Measurements from ENCODE around the gene ATG9A.

The ATG9A gene

GRCh38 chr2:219198974-219199373 is 30.5 kb downstream of the ATG9A start:
- no peak overlapping the region for H3K4me3 ChIP-seq (ENCODE audit: low read length)
- H3F3A ChIP-seq (ENCODE audit: control insufficient read depth, insufficient read depth): no peaks in the 10 kb centered on the region; the same call in 1 of the 2 replicates
- H3K4me2 ChIP-seq (ENCODE audit: low read length): no peak overlapping the region
- H3K9me2 ChIP-seq (replicated peaks; ENCODE audit: control insufficient read depth, low read length): no peaks in the 10 kb centered on the region
- no peaks in the 10 kb centered on the region for H3K36me3 ChIP-seq (ENCODE audit: control insufficient read depth, low read length)
- no peaks in the 10 kb centered on the region for H3K9me3 ChIP-seq (ENCODE audit: control insufficient read depth, insufficient read depth, low read length)
- no peaks in the 10 kb centered on the region for H3K79me2 ChIP-seq (ENCODE audit: control insufficient read depth, low read length)
- H3K27ac ChIP-seq (ENCODE audit: low read depth, low read length): no peak overlapping the region
- peaks cover 6% of the 10 kb centered on the region; the same call in 1 of the 2 replicates for H3K4me1 ChIP-seq (ENCODE audit: control insufficient read depth, low read length)
- no peaks in the 10 kb centered on the region for H4K20me1 ChIP-seq (ENCODE audit: control insufficient read depth, insufficient read depth, low read depth, low read length)
- TF ChIP-seq EZH2phosphoT487 (IDR thresholded peaks at IDR 0.05; ENCODE audit: borderline replicate concordance, low read length) (no peak), CTCF (IDR thresholded peaks at IDR 0.05; ENCODE audit: low read depth, low read length, poor library complexity, severe bottlenecking) (no peak)
- peaks cover 8% of the 10 kb centered on the region; the same call in 1 of the 2 replicates for H3K27me3 ChIP-seq (ENCODE audit: control insufficient read depth, low read length)

- H3K79me2 ChIP-seq (ENCODE audit: control insufficient read depth, low read length): no peaks in the 10 kb centered on the region
- no peaks in the 10 kb centered on the region for H4K20me1 ChIP-seq (ENCODE audit: control insufficient read depth, insufficient read depth, low read depth, low read length)
- H3K9me2 ChIP-seq (replicated peaks; ENCODE audit: control insufficient read depth, low read length): no peaks in the 10 kb centered on the region
- H3K36me3 ChIP-seq (ENCODE audit: control insufficient read depth, low read length): no peaks in the 10 kb centered on the region
- no peak overlapping the region for H3K4me2 ChIP-seq (ENCODE audit: low read length)
- H3K27ac ChIP-seq (ENCODE audit: low read depth, low read length): no peak overlapping the region
- no peaks in the 10 kb centered on the region for H3K9me3 ChIP-seq (ENCODE audit: control insufficient read depth, insufficient read depth, low read length)
- H3K4me1 ChIP-seq (ENCODE audit: control insufficient read depth, low read length): peaks cover 6% of the 10 kb centered on the region; the same call in 1 of the 2 replicates
- no peak overlapping the region for H3K4me3 ChIP-seq (ENCODE audit: low read length)
- no peaks in the 10 kb centered on the region; the same call in 1 of the 2 replicates for H3F3A ChIP-seq (ENCODE audit: control insufficient read depth, insufficient read depth)
- peaks cover 8% of the 10 kb centered on the region; the same call in 1 of the 2 replicates for H3K27me3 ChIP-seq (ENCODE audit: control insufficient read depth, low read length)
- TF ChIP-seq EZH2phosphoT487 (IDR thresholded peaks at IDR 0.05; ENCODE audit: borderline replicate concordance, low read length) (no peak), CTCF (IDR thresholded peaks at IDR 0.05; ENCODE audit: low read depth, low read length, poor library complexity, severe bottlenecking) (no peak)
These were observed 32.0 kb downstream of the ATG9A start for GRCh38 chr2:219197388-219197787.

DNA sequence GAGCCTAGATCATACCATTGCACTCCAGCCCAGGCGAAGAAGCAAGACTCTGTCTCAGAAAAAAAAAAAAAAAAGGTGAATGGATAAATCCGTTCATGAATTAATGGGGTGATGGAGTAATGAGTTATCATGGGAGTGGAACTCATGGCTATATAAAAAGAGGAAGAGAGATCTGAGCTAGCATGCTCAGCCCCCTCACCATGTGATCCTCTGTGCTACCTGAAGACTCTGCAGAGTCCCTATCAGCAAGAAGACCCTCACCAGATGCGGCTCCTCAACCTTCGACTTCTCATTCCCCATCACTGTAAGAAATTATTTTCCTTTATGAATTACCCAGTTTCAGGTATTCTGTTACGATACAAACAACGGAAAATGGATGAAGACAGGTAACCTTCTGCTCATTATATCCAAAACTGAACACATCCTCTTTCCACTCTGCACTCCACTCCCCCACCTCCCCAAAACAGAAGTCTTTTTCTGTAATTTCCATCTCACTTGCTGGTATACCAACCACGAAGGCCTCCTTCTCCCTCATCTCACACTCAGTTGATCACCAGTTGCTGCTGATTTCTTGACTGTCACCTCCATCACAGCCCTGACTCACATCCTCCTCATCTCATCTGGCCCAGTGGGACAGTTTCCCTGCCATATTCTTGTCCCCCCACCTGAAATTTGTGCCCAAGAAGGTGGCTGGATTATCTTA is 42.5 kb downstream of the ATG9A start:
- H3F3A ChIP-seq (ENCODE audit: control insufficient read depth, insufficient read depth): 0 out of 2 replicates have a peak, but pooled peaks cover 4% of the 10 kb centered on the region
- no peak overlapping the region for H3K4me2 ChIP-seq (ENCODE audit: low read length)
- TF ChIP-seq CTCF (IDR thresholded peaks at IDR 0.05; ENCODE audit: low read depth, low read length, poor library complexity, severe bottlenecking) (no peak), EZH2phosphoT487 (IDR thresholded peaks at IDR 0.05; ENCODE audit: borderline replicate concordance, low read length) (no peak)
- peaks cover 34% of the 10 kb centered on the region for H3K36me3 ChIP-seq (ENCODE audit: control insufficient read depth, low read length)
- H3K27me3 ChIP-seq (ENCODE audit: control insufficient read depth, low read length): no peaks in the 10 kb centered on the region
- no peak overlapping the region for H3K27ac ChIP-seq (ENCODE audit: low read depth, low read length)
- H3K4me1 ChIP-seq (ENCODE audit: control insufficient read depth, low read length): no peaks in the 10 kb centered on the region
- H3K79me2 ChIP-seq (ENCODE audit: control insufficient read depth, low read length): no peaks in the 10 kb centered on the region
- H4K20me1 ChIP-seq (ENCODE audit: control insufficient read depth, insufficient read depth, low read depth, low read length): no peaks in the 10 kb centered on the region
- H3K9me2 ChIP-seq (replicated peaks; ENCODE audit: control insufficient read depth, low read length): no peaks in the 10 kb centered on the region
- no peak overlapping the region for H3K4me3 ChIP-seq (ENCODE audit: low read length)
- H3K9me3 ChIP-seq (ENCODE audit: control insufficient read depth, insufficient read depth, low read length): no peaks in the 10 kb centered on the region
